MM.1S (cell line): ENCODE results near the gene CNNM4.
A peak's percentile ranks its signal among the peaks of the same experiment; 100 is the strongest.

Experiments used
- DNase-seq: peaks from one replicate; pipeline ENCODE4 v3.0.0-alpha.2; 2015
- H2AFZ ChIP-seq: fragments of 300-600 bp; sonication (generic); 2 replicates; pipeline ENCODE4 v1.6.0; 2016; ENCODE audit warnings: antibody characterized with exemption, low read length
- H3F3A ChIP-seq: fragments of 300-600 bp; sonication (generic); 2 replicates; pipeline ENCODE4 v1.6.1; 2016; ENCODE audit warnings: mild to moderate bottlenecking, antibody characterized with exemption, low read length, moderate library complexity, mixed read lengths; ENCODE audit not compliant: insufficient read depth
- H3K27ac ChIP-seq: fragments of 300-600 bp; sonication (generic); 2 replicates; pipeline ENCODE4 v1.5.1; 2016; ENCODE audit warnings: mild to moderate bottlenecking, low read length
- H3K27me3 ChIP-seq: fragments of 300-600 bp; sonication (generic); replicated peaks from 2 replicates; pipeline ENCODE4 v1.6.0; 2016; ENCODE audit warnings: low read length; ENCODE audit not compliant: insufficient read depth
- H3K36me3 ChIP-seq: fragments of 300-600 bp; sonication (generic); replicated peaks from 2 replicates; pipeline ENCODE4 v1.6.1; 2016; ENCODE audit warnings: mild to moderate bottlenecking, low read length, mixed read lengths; ENCODE audit not compliant: insufficient read depth
- H3K4me1 ChIP-seq: fragments of 300-600 bp; sonication (generic); 2 replicates; pipeline ENCODE4 v1.6.1; 2016; ENCODE audit warnings: low read length, mixed read lengths
- H3K4me2 ChIP-seq: fragments of 300-600 bp; sonication (generic); 2 replicates; pipeline ENCODE4 v1.6.0; 2016; ENCODE audit warnings: low read depth, low read length
- H3K4me3 ChIP-seq: fragments of 300-600 bp; sonication (generic); 2 replicates; pipeline ENCODE4 v1.5.1; 2016; ENCODE audit warnings: low read length, mixed read lengths
- H3K79me2 ChIP-seq: fragments of 300-600 bp; sonication (generic); 2 replicates; pipeline ENCODE4 v1.6.1; 2016; ENCODE audit warnings: mixed run types, low read length, mixed read lengths
- H3K9ac ChIP-seq: fragments of 300-600 bp; sonication (generic); 2 replicates; pipeline ENCODE4 v1.6.1; 2016; ENCODE audit warnings: low read length, mixed read lengths
- H3K9me2 ChIP-seq: fragments of 300-600 bp; sonication (generic); replicated peaks from 2 replicates; pipeline ENCODE4 v1.6.1; 2016; ENCODE audit warnings: mild to moderate bottlenecking, low read length, mixed read lengths; ENCODE audit not compliant: insufficient read depth
- H3K9me3 ChIP-seq: fragments of 300-600 bp; sonication (generic); replicated peaks from 2 replicates; pipeline ENCODE4 v1.6.1; 2016; ENCODE audit warnings: mild to moderate bottlenecking, low read length, mixed read lengths; ENCODE audit not compliant: insufficient read depth
- H4K20me1 ChIP-seq: fragments of 300-600 bp; sonication (generic); 2 replicates; pipeline ENCODE4 v1.6.1; 2016; ENCODE audit warnings: mild to moderate bottlenecking, low read length, moderate library complexity, mixed read lengths; ENCODE audit not compliant: insufficient read depth
- CTCF ChIP-seq: fragments of 300-600 bp; sonication (generic); IDR thresholded peaks from 2 replicates; pipeline ENCODE4 v1.5.1; 2016; ENCODE audit warnings: antibody characterized with exemption, low read length, mixed read lengths
- EZH2 ChIP-seq: fragments of 300-600 bp; sonication (generic); optimal IDR thresholded peaks from 2 replicates; pipeline ENCODE3; 2017; ENCODE audit warnings: low read depth, mild to moderate bottlenecking, antibody characterized with exemption, low read length, mixed read lengths
- EZH2phosphoT487 ChIP-seq: fragments of 300-600 bp; sonication (generic); IDR thresholded peaks from 2 replicates; pipeline ENCODE4 v1.6.1; 2018; ENCODE audit warnings: antibody characterized with exemption, low read length

Gene CNNM4

GRCh38 chr2:96760036-96760985 is at the start of gene CNNM4:
Gene CNNM4, plus strand, starts transcription at chr2:96760902. Its CDS starts 98 bp downstream, at chr2:96761000.
- Histone ChIP-seq H3K9me3 (no peaks in the 10 kb centered on the region), H3K4me3 (peak within 1 kb of the TSS; percentile 73), H3K4me1 (peaks cover 30% of the 10 kb centered on the region), H3K27me3 (no peaks in the 10 kb centered on the region), H3K36me3 (no peaks in the 10 kb centered on the region), H3K9me2 (no peaks in the 10 kb centered on the region), H3K79me2 (peaks cover 30% of the 10 kb centered on the region), H4K20me1 (no peaks in the 10 kb centered on the region), H3K9ac (peak within 1 kb of the TSS; percentile 50; the same call in 1 of the 2 replicates), H2AFZ (peak within 1 kb of the TSS; percentile 78), H3K4me2 (peak within 1 kb of the TSS; percentile 93), H3K27ac (peak within 1 kb of the TSS; percentile 45; the same call in 1 of the 2 replicates), H3F3A (peaks cover 14% of the 10 kb centered on the region; the same call in 1 of the 2 replicates)
- no peak for TF ChIP-seq EZH2
- TF ChIP-seq EZH2phosphoT487, result no peak
- no peak for TF ChIP-seq CTCF
- peak; percentile 94 for DNase-seq

- Histone ChIP-seq H3K4me3 (no peak overlapping the region), H3K36me3 (no peaks in the 10 kb centered on the region)
- no peak for TF ChIP-seq EZH2phosphoT487
Measured at GRCh38 chr2:96710985-96711384, 49.7 kb upstream of the CNNM4 start.

GRCh38 chr2:96715658-96716057 is 45.0 kb upstream of the CNNM4 start:
- DNase-seq, result no peak
- Histone ChIP-seq H3K79me2 (no peaks in the 10 kb centered on the region), H3K9ac (no peak overlapping the region), H4K20me1 (no peaks in the 10 kb centered on the region), H3F3A (no peaks in the 10 kb centered on the region), H3K27me3 (no peaks in the 10 kb centered on the region), H3K4me2 (no peak overlapping the region), H3K27ac (no peak overlapping the region), H3K36me3 (no peaks in the 10 kb centered on the region), H3K9me2 (no peaks in the 10 kb centered on the region), H2AFZ (no peak overlapping the region), H3K9me3 (no peaks in the 10 kb centered on the region), H3K4me1 (no peaks in the 10 kb centered on the region), H3K4me3 (no peak overlapping the region)
- TF ChIP-seq EZH2 (no peak), EZH2phosphoT487 (no peak), CTCF (no peak)

More at GRCh38 chr2:96710985-96711384, 49.7 kb upstream of the CNNM4 start:
- H3K9me3 ChIP-seq, result no peaks in the 10 kb centered on the region
- no peak overlapping the region for H3K9ac ChIP-seq
- no peaks in the 10 kb centered on the region for H3K9me2 ChIP-seq
- no peak overlapping the region for H2AFZ ChIP-seq
- no peak overlapping the region for H3K27ac ChIP-seq
- DNase-seq, result no peak
- H3K4me2 ChIP-seq, result no peak overlapping the region
- no peaks in the 10 kb centered on the region for H3K27me3 ChIP-seq
- no peaks in the 10 kb centered on the region for H3K79me2 ChIP-seq
- no peaks in the 10 kb centered on the region for H3F3A ChIP-seq
- H3K4me1 ChIP-seq, result no peaks in the 10 kb centered on the region
- H4K20me1 ChIP-seq, result no peaks in the 10 kb centered on the region

- no peak for TF ChIP-seq CTCF
- no peak for TF ChIP-seq EZH2
- no peak for TF ChIP-seq EZH2phosphoT487
- no peak overlapping the region for H3K27ac ChIP-seq
- no peak for DNase-seq
- no peaks in the 10 kb centered on the region for H3K4me1 ChIP-seq
- H4K20me1 ChIP-seq, result no peaks in the 10 kb centered on the region
- H3K4me3 ChIP-seq, result no peak overlapping the region
- no peak overlapping the region for H2AFZ ChIP-seq
- H3K9me2 ChIP-seq, result no peaks in the 10 kb centered on the region
- H3K9me3 ChIP-seq, result no peaks in the 10 kb centered on the region
- no peaks in the 10 kb centered on the region for H3K79me2 ChIP-seq
- no peaks in the 10 kb centered on the region for H3K27me3 ChIP-seq
- H3K4me2 ChIP-seq, result no peak overlapping the region
- no peaks in the 10 kb centered on the region for H3K36me3 ChIP-seq
- H3F3A ChIP-seq, result no peaks in the 10 kb centered on the region
- no peak overlapping the region for H3K9ac ChIP-seq
Measured at GRCh38 chr2:96716388-96716787, 44.3 kb upstream of the CNNM4 start.
